Caco-2 (cell line): ENCODE measurements around the gene RHBDD2. TPM values are rescaled to one million over a fixed set of nuclear protein-coding genes. Genes with fewer than 3 reads are reported as not detected.

Experiments used
- BruUV-seq: library from RNA; stranded (reverse); fragments of 400-500 nt; replicated peaks from 2 replicates; lab custom pipeline; 2021; lab: Mats Ljungman, UMichigan
- CTCF ChIA-PET: fragments of 300-600 bp; sonication (Branson Sonifier 250); formaldehyde crosslinking; loops from one replicate; lab custom pipeline; 2022; ENCODE audit warnings: antibody characterized with exemption; lab: Charles Lee
- POLR2A ChIA-PET: fragments of 300-600 bp; sonication (Branson Sonifier 250); formaldehyde crosslinking; loops from one replicate; lab custom pipeline; 2022; ENCODE audit warnings: antibody characterized with exemption; lab: Charles Lee
- DNase-seq, 2 experiments: peaks; one replicate each; pipeline versions ENCODE4 v3.0.0 to v3.0.0-alpha.2; 2020 to 2022
- H3K27me3 ChIP-seq: replicated peaks from 2 replicates; pipeline ENCODE4 v1.6.0; 2011; ENCODE audit warnings: low read length; ENCODE audit not compliant: control insufficient read depth, insufficient read depth
- H3K36me3 ChIP-seq: 2 replicates; pipeline ENCODE4 v1.5.1; 2011; ENCODE audit warnings: low read length; ENCODE audit not compliant: control insufficient read depth, insufficient read depth
- H3K4me1 ChIP-seq: fragments of 250-450 bp; sonication (Bioruptor Pico); 2 replicates; pipeline ENCODE4 v1.5.1; 2020; ENCODE audit warnings: mild to moderate bottlenecking
- H3K4me3 ChIP-seq: 2 replicates; pipeline ENCODE4 v1.5.1; 2011; ENCODE audit warnings: low read depth, mild to moderate bottlenecking, control low read depth, low read length
- H3K9me3 ChIP-seq: fragments of 250-450 bp; sonication (Bioruptor Pico); 2 replicates; pipeline ENCODE4 v1.5.1; 2020; ENCODE audit warnings: mild to moderate bottlenecking, moderate library complexity
- H3K27ac Mint-ChIP-seq: one replicate; pipeline ENCODE4 v1.8.0; 2022; ENCODE audit warnings: mixed read lengths; ENCODE audit not compliant: unreplicated experiment
- H3K27me3 Mint-ChIP-seq: one replicate; pipeline ENCODE4 v1.8.0; 2022; ENCODE audit warnings: mixed read lengths; ENCODE audit not compliant: insufficient read depth, unreplicated experiment
- H3K36me3 Mint-ChIP-seq: one replicate; pipeline ENCODE4 v1.8.0; 2022; ENCODE audit warnings: mild to moderate bottlenecking, mixed read lengths; ENCODE audit not compliant: insufficient read depth, unreplicated experiment
- H3K4me1 Mint-ChIP-seq: one replicate; pipeline ENCODE4 v1.8.0; 2022; ENCODE audit warnings: low read depth, mixed read lengths; ENCODE audit not compliant: unreplicated experiment
- H3K4me3 Mint-ChIP-seq: one replicate; pipeline ENCODE4 v1.8.0; 2022; ENCODE audit warnings: mild to moderate bottlenecking, moderate library complexity, mixed read lengths; ENCODE audit not compliant: unreplicated experiment
- H3K9me3 Mint-ChIP-seq: one replicate; pipeline ENCODE4 v1.8.0; 2022; ENCODE audit warnings: mixed read lengths; ENCODE audit not compliant: unreplicated experiment
- CTCF ChIP-seq, 2 experiments: fragments of 200-600 bp in 1 of 2; IDR thresholded peaks; 1 replicate in 1 of 2; 2 replicates in 1 of 2; pipeline versions ENCODE4 v1.5.1 to v1.8.0; 2011 to 2022; ENCODE audit warnings: antibody characterized with exemption in 1 of 2, control low read depth in 1 of 2, inconsistent platforms in 1 of 2, low read depth in 1 of 2, low read length in 1 of 2, mild to moderate bottlenecking in 1 of 2, moderate library complexity in 1 of 2; ENCODE audit not compliant: insufficient read depth in 1 of 2, severe bottlenecking in 1 of 2, unreplicated experiment in 1 of 2
- intact Hi-C: fragments of 100-400 bp; cut with micrococcal nuclease; formaldehyde crosslinking; loops from one replicate; pipeline ENCODE4 v1.10.0; 2022; ENCODE audit not compliant: unreplicated experiment
- microRNA-seq: library from miRNA; unstranded; fragments of <30 nt; microRNA quantifications from one replicate; pipeline ENCODE4 v1.2.0, GENCODE V29; 2022
- total RNA-seq: library from RNA; stranded (reverse); gene quantifications from 2 replicates; pipeline ENCODE4 v1.2.3, GENCODE V29; 2022

The RHBDD2 gene
- total RNA-seq, 1 experiment from 2014 or later, result 55.6 TPM

GRCh38 chr7:75928568-75928914 is 49.7 kb downstream of the RHBDD2 start:
- DNase-seq, result no peak
- H3K27me3 Mint-ChIP-seq, result no peaks in the 10 kb centered on the region
- Histone ChIP-seq H3K4me3 (no peak overlapping the region), H3K4me1 (peaks cover 3% of the 10 kb centered on the region), H3K9me3 (no peaks in the 10 kb centered on the region), H3K36me3 (no peaks in the 10 kb centered on the region), H3K27me3 (no peaks in the 10 kb centered on the region)
- POLR2A ChIA-PET, result no interaction called here
- TF ChIP-seq CTCF (IDR thresholded peaks at IDR 0.05; ENCODE audit: insufficient read depth in 1 of 2, low read depth in 1 of 2, low read length in 1 of 2, severe bottlenecking in 1 of 2, unreplicated experiment in 1 of 2), result no peak
- CTCF ChIA-PET, result no interaction called here
- peaks cover 1% of the 10 kb centered on the region for H3K4me1 Mint-ChIP-seq
- intact Hi-C loops, result no loop called here
- no peak overlapping the region for H3K27ac Mint-ChIP-seq
- no peak overlapping the region for H3K4me3 Mint-ChIP-seq
- no TSS peak for BruUV-seq
- H3K9me3 Mint-ChIP-seq, result peaks cover 1% of the 10 kb centered on the region
- H3K36me3 Mint-ChIP-seq, result peaks cover 56% of the 10 kb centered on the region

- DNase-seq, result no peak
- POLR2A ChIA-PET, result no interaction called here
- no peaks in the 10 kb centered on the region for H3K27me3 ChIP-seq
- BruUV-seq, result no TSS peak
- Mint-ChIP-seq H3K9me3 (peaks cover 9% of the 10 kb centered on the region), H3K4me3 (no peak overlapping the region), H3K27me3 (no peaks in the 10 kb centered on the region), H3K36me3 (peaks cover 62% of the 10 kb centered on the region), H3K27ac (no peak overlapping the region), H3K4me1 (peaks cover 12% of the 10 kb centered on the region)
- no peaks in the 10 kb centered on the region for H3K36me3 ChIP-seq
- no peaks in the 10 kb centered on the region for H3K9me3 ChIP-seq
- intact Hi-C loops, result no loop called here
- no peak overlapping the region for H3K4me3 ChIP-seq
- CTCF ChIA-PET, result no interaction called here
- no peak for TF ChIP-seq CTCF (IDR thresholded peaks at IDR 0.05; ENCODE audit: insufficient read depth in 1 of 2, low read depth in 1 of 2, low read length in 1 of 2, severe bottlenecking in 1 of 2, unreplicated experiment in 1 of 2)
- peaks cover 15% of the 10 kb centered on the region for H3K4me1 ChIP-seq
Measured at GRCh38 chr7:75931680-75932079, 52.8 kb downstream of the RHBDD2 start.

GRCh38 chr7:75937958-75938786 is 59.3 kb downstream of the RHBDD2 start:
- TF ChIP-seq CTCF (IDR thresholded peaks at IDR 0.05; ENCODE audit: insufficient read depth in 1 of 2, low read depth in 1 of 2, low read length in 1 of 2, severe bottlenecking in 1 of 2, unreplicated experiment in 1 of 2), result no peak
- peak; percentile 46 to 59 for DNase-seq
- H3K27ac Mint-ChIP-seq, result peak overlapping the region; percentile 43
- Histone ChIP-seq H3K9me3 (no peaks in the 10 kb centered on the region), H3K4me1 (peaks cover 15% of the 10 kb centered on the region), H3K27me3 (no peaks in the 10 kb centered on the region), H3K4me3 (no peak overlapping the region), H3K36me3 (no peaks in the 10 kb centered on the region; the same call in 1 of the 2 replicates)
- H3K27me3 Mint-ChIP-seq, result no peaks in the 10 kb centered on the region
- ChIA-PET CTCF (interaction anchor here (0.6 kb wide), 1 partner anchor 23 kb away, joined by 3 read pairs; no protein-coding TSS in a partner anchor), POLR2A (interaction anchor here (0.5 kb wide), 1 partner anchor 29 kb away, joined by 12 read pairs; no protein-coding TSS in a partner anchor)
- peaks cover 25% of the 10 kb centered on the region for H3K36me3 Mint-ChIP-seq
- no peak overlapping the region for H3K4me3 Mint-ChIP-seq
- H3K4me1 Mint-ChIP-seq, result peaks cover 18% of the 10 kb centered on the region
- intact Hi-C loops, result no loop called here
- BruUV-seq, result no TSS peak
- H3K9me3 Mint-ChIP-seq, result peaks cover 9% of the 10 kb centered on the region

Small RNAs within 50 kb of the gene (microRNA-seq; reads per million reads assigned to microRNA genes)
- not detected for gene MIR4651

Other genes with a start within 250 kb of the RHBDD2 start
- 13.7 and 14.8 TPM in 2 replicates for gene HIP1, start 140.1 kb upstream of the RHBDD2 start, total RNA-seq
- not detected in 2 replicates for gene CCL26, start 106.8 kb upstream of the RHBDD2 start, total RNA-seq
- gene CCL24, start 65.2 kb upstream of the RHBDD2 start, total RNA-seq, result not detected in 2 replicates
- 162 and 171 TPM in 2 replicates for gene POR, start 36.1 kb downstream of the RHBDD2 start, total RNA-seq
- gene TMEM120A, start 115.6 kb downstream of the RHBDD2 start, total RNA-seq, result 65.4 and 71.1 TPM in 2 replicates
- gene STYXL1, start 169.0 kb downstream of the RHBDD2 start, total RNA-seq, result 42.3 and 49.7 TPM in 2 replicates
- gene MDH2, start 169.1 kb downstream of the RHBDD2 start, total RNA-seq, result 302 and 313 TPM in 2 replicates